Right atrium auricular region (tissue), 2 donors: ENCODE measurements around the gene IL12RB2. TPM values are rescaled to one million over a fixed set of nuclear protein-coding genes. Genes with fewer than 3 reads are reported as not detected.

Source experiments
- DNase-seq: peaks from one replicate; pipeline ENCODE4 v3.0.0-alpha.2; 2019; ENCODE audit warnings: low spot score
- H3K27ac ChIP-seq, 2 donors: fragments of 200-600 bp; sonication (generic); 1 replicate in 1 of 2; 2 replicates in 1 of 2; pipeline ENCODE4 v1.5.1; 2016 to 2019
- H3K27me3 ChIP-seq, 2 donors: fragments of 200-600 bp; sonication (generic); one replicate each; pipeline versions ENCODE4 v1.5.1 to v1.6.0; 2017 to 2019
- H3K36me3 ChIP-seq: fragments of 200-600 bp; sonication (generic); one replicate; pipeline ENCODE4 v1.5.1; 2016
- H3K4me1 ChIP-seq, 2 donors: fragments of 200-600 bp; sonication (generic); one replicate each; pipeline versions ENCODE4 v1.5.1 to v1.6.0; 2017 to 2019
- H3K4me3 ChIP-seq, 2 donors: fragments of 200-600 bp; sonication (generic); 1 replicate in 1 of 2; 2 replicates in 1 of 2; pipeline ENCODE4 v1.5.1; 2017 to 2019; ENCODE audit warnings: mild to moderate bottlenecking in 1 of 2, moderate library complexity in 1 of 2
- H3K9me3 ChIP-seq, 2 donors: fragments of 200-600 bp; sonication (generic); one replicate each; pipeline ENCODE4 v1.5.1; 2019
- total RNA-seq, 2 donors: library from RNA; depleted of rRNA; stranded (reverse); fragments of >200 nt; gene quantifications; one replicate each; pipeline ENCODE4 v1.1.0, GENCODE V29; 2016
- TF ChIP-seq, protein P1 (sequence below), 2 donors: fragments of 200-600 bp; sonication (generic); IDR thresholded peaks; one replicate each; pipeline ENCODE4 v1.5.1; 2019; ENCODE audit warnings: antibody characterized with exemption in 2 of 2

IL12RB2 gene
- total RNA-seq, 2 donors from 2014 or later = 0.43 to 0.44 TPM

DNA sequence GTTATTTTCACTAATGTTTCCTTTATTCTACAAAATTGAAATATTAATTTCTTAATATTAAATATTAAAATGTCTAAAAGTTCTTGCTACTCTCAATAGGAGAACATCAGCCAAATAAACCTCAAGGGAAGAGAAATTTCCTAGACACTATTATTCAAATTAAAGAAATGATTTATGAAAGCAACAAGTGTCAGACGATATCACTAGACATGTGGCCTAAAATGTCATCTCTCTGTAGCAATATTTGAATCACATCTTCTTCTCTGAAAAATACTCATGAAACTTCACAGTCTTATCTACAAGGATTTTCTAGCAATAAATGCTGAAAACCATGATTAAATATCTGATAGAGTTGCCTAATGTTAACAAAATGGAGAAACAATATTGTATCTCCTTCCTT is 125.1 kb downstream of the IL12RB2 start:
- Histone ChIP-seq H3K9me3 (no peaks in the 10 kb centered on the region), H3K27ac (no peak overlapping the region)
- DNase-seq = no peak

DNA sequence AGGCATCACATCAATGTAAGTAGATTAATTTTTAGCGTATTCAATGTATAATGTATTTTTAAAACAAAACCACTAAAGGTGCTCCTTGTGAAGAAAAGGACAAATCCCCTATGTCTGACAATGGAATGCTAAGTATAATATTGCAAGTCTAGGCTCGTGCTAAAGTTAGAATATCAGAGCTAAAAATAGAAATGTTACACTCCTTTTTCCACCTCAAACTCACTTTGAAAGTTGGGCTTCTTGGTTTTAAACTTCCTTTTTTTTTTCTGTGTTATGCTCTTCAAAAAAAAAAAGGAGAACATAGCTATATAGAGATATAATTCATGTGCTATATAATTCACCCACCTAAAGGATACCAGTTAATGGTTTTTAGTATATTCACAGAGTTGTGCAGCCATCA is 126.2 kb downstream of the IL12RB2 start:
- Histone ChIP-seq H3K36me3 (no peaks in the 10 kb centered on the region), H3K9me3 (no peaks in the 10 kb centered on the region), H3K4me1 (no peaks in the 10 kb centered on the region), H3K4me3 (no peak overlapping the region), H3K27me3 (no peaks in the 10 kb centered on the region), H3K27ac (peak overlapping the region in 1 of 2 donors; percentile 7)
- no peak for DNase-seq
- TF ChIP-seq, protein P1, sequence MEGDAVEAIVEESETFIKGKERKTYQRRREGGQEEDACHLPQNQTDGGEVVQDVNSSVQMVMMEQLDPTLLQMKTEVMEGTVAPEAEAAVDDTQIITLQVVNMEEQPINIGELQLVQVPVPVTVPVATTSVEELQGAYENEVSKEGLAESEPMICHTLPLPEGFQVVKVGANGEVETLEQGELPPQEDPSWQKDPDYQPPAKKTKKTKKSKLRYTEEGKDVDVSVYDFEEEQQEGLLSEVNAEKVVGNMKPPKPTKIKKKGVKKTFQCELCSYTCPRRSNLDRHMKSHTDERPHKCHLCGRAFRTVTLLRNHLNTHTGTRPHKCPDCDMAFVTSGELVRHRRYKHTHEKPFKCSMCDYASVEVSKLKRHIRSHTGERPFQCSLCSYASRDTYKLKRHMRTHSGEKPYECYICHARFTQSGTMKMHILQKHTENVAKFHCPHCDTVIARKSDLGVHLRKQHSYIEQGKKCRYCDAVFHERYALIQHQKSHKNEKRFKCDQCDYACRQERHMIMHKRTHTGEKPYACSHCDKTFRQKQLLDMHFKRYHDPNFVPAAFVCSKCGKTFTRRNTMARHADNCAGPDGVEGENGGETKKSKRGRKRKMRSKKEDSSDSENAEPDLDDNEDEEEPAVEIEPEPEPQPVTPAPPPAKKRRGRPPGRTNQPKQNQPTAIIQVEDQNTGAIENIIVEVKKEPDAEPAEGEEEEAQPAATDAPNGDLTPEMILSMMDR (IDR thresholded peaks at IDR 0.05) = no peak

More for the DNA sequence above, 125.1 kb downstream of the IL12RB2 start:
- no peak overlapping the region for H3K4me3 ChIP-seq
- H3K36me3 ChIP-seq = no peaks in the 10 kb centered on the region
- H3K27me3 ChIP-seq = no peaks in the 10 kb centered on the region
- H3K4me1 ChIP-seq = peaks cover 0 to 9% of the 10 kb centered on the region in 2 donors
- TF ChIP-seq, protein P1 (IDR thresholded peaks at IDR 0.05) = no peak

DNA sequence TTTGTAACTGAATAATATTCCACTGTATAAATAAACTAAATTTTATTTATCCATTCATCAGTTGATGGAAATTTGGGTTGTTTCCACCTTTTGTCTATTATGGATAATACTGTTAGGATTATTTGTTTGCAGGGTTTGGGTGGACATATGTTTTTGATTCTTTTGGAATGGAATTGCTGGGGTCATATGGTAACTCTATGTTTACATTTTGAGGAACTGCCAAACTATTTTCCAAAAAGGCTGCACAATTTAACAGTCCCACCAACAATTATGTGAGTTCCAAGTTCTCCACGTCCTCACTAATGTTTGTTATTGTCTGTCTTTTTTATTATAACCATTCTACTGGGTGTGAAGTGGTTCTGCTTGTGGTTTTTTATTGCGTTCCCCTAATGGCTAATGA is 126.8 kb downstream of the IL12RB2 start:
- Histone ChIP-seq H3K27me3 (no peaks in the 10 kb centered on the region), H3K4me3 (no peak overlapping the region), H3K27ac (no peak overlapping the region)

DNA sequence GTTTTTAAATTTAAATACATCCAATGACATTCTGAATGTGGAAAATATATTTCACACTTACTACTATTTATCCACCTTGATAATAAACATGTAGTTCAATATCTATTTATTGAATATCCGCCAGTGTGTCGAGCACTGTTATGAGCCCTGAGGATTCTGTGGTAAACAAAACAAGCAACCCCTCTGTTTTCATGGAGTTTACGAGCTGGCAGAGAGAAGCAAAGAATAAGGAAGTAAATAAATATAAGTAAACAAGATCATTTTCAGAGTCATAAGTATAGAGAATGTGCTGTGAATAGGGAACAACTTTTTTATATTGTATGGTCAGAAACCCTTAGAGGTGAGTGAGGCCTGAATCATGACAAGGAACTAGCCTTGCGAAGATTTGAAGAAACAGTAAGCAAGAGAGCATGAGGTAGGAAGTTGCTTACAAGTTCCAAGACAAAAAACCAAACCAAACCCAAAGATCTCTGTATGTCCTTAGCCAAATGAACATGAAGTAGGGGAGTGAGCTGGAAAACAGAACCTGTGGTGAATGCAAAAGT is 128.9 kb downstream of the IL12RB2 start:
- Histone ChIP-seq H3K36me3 (no peaks in the 10 kb centered on the region), H3K27ac (no peak overlapping the region), H3K9me3 (no peaks in the 10 kb centered on the region), H3K27me3 (no peaks in the 10 kb centered on the region), H3K4me3 (no peak overlapping the region), H3K4me1 (peaks cover 0 to 9% of the 10 kb centered on the region in 2 donors)
- TF ChIP-seq, protein P1 (IDR thresholded peaks at IDR 0.05) = no peak
- no peak for DNase-seq

More for the DNA sequence above, 126.8 kb downstream of the IL12RB2 start:
- TF ChIP-seq, protein P1 (IDR thresholded peaks at IDR 0.05) = no peak
- no peaks in the 10 kb centered on the region for H3K36me3 ChIP-seq
- H3K9me3 ChIP-seq = no peaks in the 10 kb centered on the region
- no peaks in the 10 kb centered on the region for H3K4me1 ChIP-seq
- DNase-seq = no peak

DNA sequence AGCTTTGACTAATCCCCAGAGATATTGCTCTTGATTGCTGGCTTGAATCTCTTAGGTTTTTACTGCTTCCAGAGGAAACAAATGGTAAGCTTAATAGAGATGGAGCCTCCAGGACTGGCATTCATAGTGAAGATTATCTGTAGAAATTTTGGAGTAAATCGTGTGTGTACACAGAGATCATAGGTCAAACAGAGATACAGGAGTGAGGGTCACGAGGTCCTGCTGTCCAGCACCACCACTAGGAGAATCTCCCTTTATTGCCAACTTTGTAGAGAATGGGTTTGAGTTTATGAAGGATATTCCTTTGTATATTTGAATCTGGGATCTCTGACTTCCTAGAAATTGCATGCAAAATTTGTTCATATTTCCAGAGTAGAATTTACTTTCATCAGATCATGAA is 130.3 kb downstream of the IL12RB2 start:
- no peaks in the 10 kb centered on the region for H3K9me3 ChIP-seq
- TF ChIP-seq, protein P1 (IDR thresholded peaks at IDR 0.05) = no peak
- no peaks in the 10 kb centered on the region for H3K36me3 ChIP-seq
- no peak for DNase-seq
- H3K27ac ChIP-seq = no peak overlapping the region
- H3K27me3 ChIP-seq = no peaks in the 10 kb centered on the region
- peaks cover 0 to 9% of the 10 kb centered on the region in 2 donors for H3K4me1 ChIP-seq
- H3K4me3 ChIP-seq = no peak overlapping the region
